Fibroblast of pulmonary artery (primary cell): ENCODE measurements around the gene TAGLN.

Experiments used
- DNase-seq: peaks from one replicate; pipeline ENCODE4 v3.0.0-alpha.2; 2010; ENCODE audit warnings: low read depth
- H3K4me3 ChIP-seq: replicated peaks from 2 replicates; pipeline ENCODE4 v1.5.1; 2011; ENCODE audit warnings: low read depth, mild to moderate bottlenecking, control low read depth, low read length, moderate library complexity
- TF ChIP-seq, protein P1 (sequence below): IDR thresholded peaks from 2 replicates; pipeline ENCODE4 v1.5.1; 2011; ENCODE audit warnings: mild to moderate bottlenecking, control low read depth, low read length, inconsistent platforms; ENCODE audit errors: missing control alignments

TAGLN gene

GRCh38 chr11:117239295-117239694, 40.1 kb downstream of the TAGLN start:
- no peak overlapping the region for H3K4me3 ChIP-seq
- TF ChIP-seq, protein P1, sequence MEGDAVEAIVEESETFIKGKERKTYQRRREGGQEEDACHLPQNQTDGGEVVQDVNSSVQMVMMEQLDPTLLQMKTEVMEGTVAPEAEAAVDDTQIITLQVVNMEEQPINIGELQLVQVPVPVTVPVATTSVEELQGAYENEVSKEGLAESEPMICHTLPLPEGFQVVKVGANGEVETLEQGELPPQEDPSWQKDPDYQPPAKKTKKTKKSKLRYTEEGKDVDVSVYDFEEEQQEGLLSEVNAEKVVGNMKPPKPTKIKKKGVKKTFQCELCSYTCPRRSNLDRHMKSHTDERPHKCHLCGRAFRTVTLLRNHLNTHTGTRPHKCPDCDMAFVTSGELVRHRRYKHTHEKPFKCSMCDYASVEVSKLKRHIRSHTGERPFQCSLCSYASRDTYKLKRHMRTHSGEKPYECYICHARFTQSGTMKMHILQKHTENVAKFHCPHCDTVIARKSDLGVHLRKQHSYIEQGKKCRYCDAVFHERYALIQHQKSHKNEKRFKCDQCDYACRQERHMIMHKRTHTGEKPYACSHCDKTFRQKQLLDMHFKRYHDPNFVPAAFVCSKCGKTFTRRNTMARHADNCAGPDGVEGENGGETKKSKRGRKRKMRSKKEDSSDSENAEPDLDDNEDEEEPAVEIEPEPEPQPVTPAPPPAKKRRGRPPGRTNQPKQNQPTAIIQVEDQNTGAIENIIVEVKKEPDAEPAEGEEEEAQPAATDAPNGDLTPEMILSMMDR, result peak; percentile 74
- DNase-seq, result peak; percentile 92

DNA sequence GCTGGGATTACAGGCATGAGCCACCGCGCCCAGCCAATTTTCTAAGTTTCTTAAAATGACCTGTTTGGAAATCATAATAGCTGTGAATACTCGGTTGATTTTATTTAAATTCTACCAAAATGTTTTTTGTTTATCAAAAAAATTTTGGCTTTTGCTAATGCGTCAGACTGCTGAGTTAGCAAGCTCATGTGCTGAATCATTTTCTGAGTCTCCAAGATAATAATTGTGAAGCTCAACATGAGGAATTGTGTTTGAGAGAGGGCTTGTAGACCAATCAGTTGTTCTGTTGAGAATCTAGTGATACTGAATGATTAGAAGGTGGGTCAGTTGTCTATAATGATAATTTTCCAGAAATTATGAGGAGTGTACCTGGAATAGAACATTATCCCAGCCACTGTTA, 49.2 kb downstream of the TAGLN start:
- no peak overlapping the region for H3K4me3 ChIP-seq
- DNase-seq, result no peak
- TF ChIP-seq, protein P1, result no peak

GRCh38 chr11:117249571-117249970, 50.4 kb downstream of the TAGLN start:
- DNase-seq, result no peak
- no peak overlapping the region for H3K4me3 ChIP-seq
- TF ChIP-seq, protein P1, result no peak

- no peak overlapping the region for H3K4me3 ChIP-seq
- TF ChIP-seq, protein P1, result no peak
- DNase-seq, result no peak
Measured at GRCh38 chr11:117251506-117251905, 52.3 kb downstream of the TAGLN start.

DNA sequence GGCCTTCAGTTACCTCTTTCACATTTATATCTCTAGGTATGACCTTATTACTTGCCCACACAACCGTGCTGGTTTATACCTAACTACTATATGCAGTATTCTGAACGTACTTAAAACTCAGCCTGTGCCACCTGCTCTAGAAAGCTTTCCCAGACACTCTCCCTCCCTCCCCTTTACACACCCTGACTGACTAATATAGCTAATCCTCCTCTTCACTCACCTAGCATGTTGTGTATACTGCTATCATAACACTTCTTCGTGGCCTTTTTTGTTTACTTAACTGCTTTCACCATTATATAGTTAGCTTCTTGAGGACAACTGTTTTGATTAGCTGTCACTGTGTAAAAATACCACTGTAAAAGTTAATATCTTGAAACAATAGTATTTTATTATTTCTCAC, 56.8 kb downstream of the TAGLN start:
- H3K4me3 ChIP-seq, result no peak overlapping the region
- TF ChIP-seq, protein P1, result no peak
- DNase-seq, result no peak

- TF ChIP-seq, protein P1, result no peak
- H3K4me3 ChIP-seq, result no peak overlapping the region
- DNase-seq, result peak; percentile 19
Measured at GRCh38 chr11:117256573-117256972, 57.4 kb downstream of the TAGLN start.
